Prostate gland (tissue), 2 donors: ENCODE measurements around the gene TYK2. TPM values are rescaled to one million over a fixed set of nuclear protein-coding genes. Genes with fewer than 3 reads are reported as not detected.
"Not testable (repeated sequence)": the region's sequence is repeated elsewhere in the genome, so short reads cannot be mapped to it uniquely, and the experiment has no call there.

ENCODE experiments used
- DNase-seq: peaks from one replicate; pipeline ENCODE4 v3.0.0-alpha.2; 2019; ENCODE audit warnings: low spot score
- H3K27ac ChIP-seq, 2 donors: fragments of 200-600 bp; sonication (generic); 2 replicates each; pipeline ENCODE4 v1.5.1; 2017 to 2019
- H3K27me3 ChIP-seq: fragments of 200-600 bp; sonication (generic); replicated peaks from 2 replicates; pipeline ENCODE4 v1.5.1; 2019; ENCODE audit not compliant: insufficient read depth
- H3K36me3 ChIP-seq, 2 donors: fragments of 200-600 bp; sonication (generic); 1 replicate in 1 of 2; 2 replicates in 1 of 2; pipeline versions ENCODE4 v1.5.1 to v1.8.1; 2017 to 2019
- H3K4me1 ChIP-seq: fragments of 200-600 bp; sonication (generic); replicated peaks from 2 replicates; pipeline ENCODE4 v1.5.1; 2019
- H3K4me3 ChIP-seq, 2 donors: fragments of 200-600 bp; sonication (generic); 2 replicates each; pipeline ENCODE4 v1.5.1; 2017 to 2019
- H3K9me3 ChIP-seq: fragments of 200-600 bp; sonication (generic); 2 replicates; pipeline ENCODE4 v1.5.1; 2017
- CTCF ChIP-seq, 4 experiments: fragments of 200-600 bp in 2 of 4; fragments of 450-650 bp in 2 of 4; sonication (generic) in 2 of 4; IDR thresholded peaks; 1 replicate in 3 of 4; 2 replicates in 1 of 4; pipeline ENCODE4 v1.5.1; 2016 to 2019; ENCODE audit warnings: antibody characterized with exemption in 4 of 4, mild to moderate bottlenecking in 2 of 4, moderate library complexity in 2 of 4
- POLR2A ChIP-seq: fragments of 450-650 bp; IDR thresholded peaks from one replicate; pipeline ENCODE4 v1.6.1; 2016; ENCODE audit warnings: antibody characterized with exemption, mild to moderate bottlenecking
- POLR2AphosphoS5 ChIP-seq: sonication (generic); formaldehyde crosslinking; IDR thresholded peaks from one replicate; pipeline ENCODE4 v1.6.1; 2017; ENCODE audit warnings: antibody characterized with exemption
- WGBS: methylation state at CpG from one replicate; pipeline ENCODE4 v1.1.5; 2018; 5-methylcytosine and 5-hydroxymethylcytosine counted together
- intact Hi-C: fragments of 100-400 bp; cut with DNase I; formaldehyde crosslinking; loops from one replicate; pipeline ENCODE4 v1.14.2; 2022
- total RNA-seq, 2 donors: library from RNA; depleted of rRNA; stranded (reverse); fragments of >200 nt; gene quantifications; one replicate each; pipeline ENCODE4 v1.1.0, GENCODE V29; 2016

The TYK2 gene
- total RNA-seq, 2 donors from 2014 or later: 90.8 to 161 TPM

GRCh38 chr19:10344780-10345179 is 35.6 kb downstream of the TYK2 start:
- DNase-seq: no peak
- Histone ChIP-seq H3K27me3 (no peaks in the 10 kb centered on the region), H3K27ac (no peak overlapping the region), H3K4me3 (no peak overlapping the region), H3K36me3 (no peaks in the 10 kb centered on the region), H3K9me3 (no peaks in the 10 kb centered on the region), H3K4me1 (no peaks in the 10 kb centered on the region)
- whole genome bisulfite sequencing: 43% methylated on average over 10 of the region's 10 CpGs
- TF ChIP-seq POLR2A (no peak), POLR2AphosphoS5 (no peak), CTCF (IDR thresholded peaks at IDR 0.05) (no peak)
- intact Hi-C loops: no loop called here

GRCh38 chr19:10343495-10343894 is 36.9 kb downstream of the TYK2 start:
- no peak for DNase-seq
- WGBS: 92% methylated on average over 2 of the region's 2 CpGs
- H3K9me3 ChIP-seq: no peaks in the 10 kb centered on the region
- H3K4me3 ChIP-seq: no peak overlapping the region
- intact Hi-C loops: no loop called here
- H3K27ac ChIP-seq: no peak overlapping the region
- no peaks in the 10 kb centered on the region for H3K36me3 ChIP-seq
- no peak for TF ChIP-seq POLR2A
- no peaks in the 10 kb centered on the region for H3K27me3 ChIP-seq
- H3K4me1 ChIP-seq: no peaks in the 10 kb centered on the region

GRCh38 chr19:10339977-10340376 is 40.4 kb downstream of the TYK2 start:
- peaks cover 2% of the 10 kb centered on the region for H3K4me1 ChIP-seq
- H3K4me3 ChIP-seq: no peak overlapping the region
- no peak for DNase-seq
- 89% methylated on average over 5 of the region's 5 CpGs for WGBS
- H3K36me3 ChIP-seq: no peaks in the 10 kb centered on the region
- no peaks in the 10 kb centered on the region for H3K9me3 ChIP-seq
- H3K27ac ChIP-seq: no peak overlapping the region
- H3K27me3 ChIP-seq: no peaks in the 10 kb centered on the region
- intact Hi-C loops: no loop called here
- TF ChIP-seq POLR2AphosphoS5 (no peak), POLR2A (no peak), CTCF (IDR thresholded peaks at IDR 0.05) (no peak)

GRCh38 chr19:10339380-10339960 is 40.9 kb downstream of the TYK2 start, which contains the start of gene ICAM3:
ICAM3 (minus strand) TSS chr19:10339624; CDS start chr19:10339614, 10 bp downstream.
- TF ChIP-seq CTCF (IDR thresholded peaks at IDR 0.05) (no peak), POLR2AphosphoS5 (no peak)
- Histone ChIP-seq H3K36me3 (no peaks in the 10 kb centered on the region), H3K9me3 (no peaks in the 10 kb centered on the region), H3K4me3 (no peak within 1 kb of the TSS), H3K27me3 (no peaks in the 10 kb centered on the region), H3K4me1 (peaks cover 2% of the 10 kb centered on the region), H3K27ac (no peak within 1 kb of the TSS)
- intact Hi-C loops: no loop called here
- 69% methylated on average over 14 of the region's 14 CpGs for WGBS
- DNase-seq: no peak

- DNase-seq: no peak
- no peaks in the 10 kb centered on the region for H3K9me3 ChIP-seq
- H3K4me1 ChIP-seq: peaks cover 2% of the 10 kb centered on the region
- H3K27ac ChIP-seq: no peak overlapping the region
- WGBS: 82% methylated on average over 6 of the region's 6 CpGs
- H3K4me3 ChIP-seq: no peak overlapping the region
- intact Hi-C loops: no loop called here
- TF ChIP-seq POLR2A (no peak), CTCF (IDR thresholded peaks at IDR 0.05) (no peak), POLR2AphosphoS5 (no peak)
- no peaks in the 10 kb centered on the region for H3K36me3 ChIP-seq
- H3K27me3 ChIP-seq: no peaks in the 10 kb centered on the region
These were observed 41.4 kb downstream of the TYK2 start for GRCh38 chr19:10338940-10339339.

GRCh38 chr19:10336725-10337124 is 43.6 kb downstream of the TYK2 start:
- H3K27me3 ChIP-seq, intact Hi-C loops, H3K36me3 ChIP-seq, H3K4me3 ChIP-seq, DNase-seq, H3K9me3 ChIP-seq, H3K27ac ChIP-seq: not testable (repeated sequence)
- H3K4me1 ChIP-seq: peaks cover 13% of the 10 kb centered on the region
- WGBS: 94% methylated on average over 9 of the region's 9 CpGs
